Measurements from ENCODE around the gene RPL14. TPM values are rescaled to one million over a fixed set of nuclear protein-coding genes. Genes with fewer than 3 reads are reported as not detected.
A peak's percentile ranks its signal among the peaks of the same experiment; 100 is the strongest.

Gene RPL14
- total and polyA plus RNA-seq, 10 of the 15 experiments (the other 5 are each of a cell fraction or from before 2014, with no cell fraction given) = 530 to 3,008 (median 1,136) TPM

- no peaks in the 10 kb centered on the region for H3K9me3 ChIP-seq (replicated peaks; ENCODE audit: control insufficient read depth, insufficient read depth, low read length)
- POLR2A ChIA-PET = interaction anchor here (0.9 kb wide), 1 partner anchor 59 kb away, joined by 3 read pairs; no protein-coding TSS in a partner anchor
- intact Hi-C loops (cut with micrococcal nuclease; ENCODE audit: unreplicated experiment) (no loop called here), in situ Hi-C loops (cut with MboI) (no loop called here)
- RAD21 ChIA-PET (ENCODE audit: unreplicated experiment) = no interaction called here
- SMC1A ChIA-PET (ENCODE audit: uncharacterized antibody, unreplicated experiment) = no interaction called here
- H3K4me2 ChIP-seq (ENCODE audit: control insufficient read depth, insufficient read depth) = no peak overlapping the region
- no peaks in the 10 kb centered on the region for H3K27me3 ChIP-seq (replicated peaks in 1 of 2; ENCODE audit: control insufficient read depth in 2 of 2, insufficient read depth in 2 of 2, low read length in 1 of 2)
- H3K4me3 ChIP-seq = no peak overlapping the region
- H4K20me1 ChIP-seq (ENCODE audit: control insufficient read depth, insufficient read depth) = no peaks in the 10 kb centered on the region
- no peak overlapping the region for H3K9ac ChIP-seq (ENCODE audit: control insufficient read depth, insufficient read depth, low read length)
- no peak overlapping the region for H3K27ac ChIP-seq (ENCODE audit: control insufficient read depth, insufficient read depth)
- BruUV-seq (replicated peaks) = no TSS peak
- CTCF ChIA-PET = no interaction called here
- ATAC-seq (peak; percentile 40; the same call in 1 of the 3 replicates), FAIRE-seq (no peak), DNase-seq (ENCODE audit: low read depth, low spot score) (no peak)
- H3K4me1 ChIP-seq (ENCODE audit: control insufficient read depth, insufficient read depth, low read length) = no peaks in the 10 kb centered on the region
- WGBS (ENCODE audit: insufficient coverage, insufficient replicate concordance, low lambda C conversion rate, missing lambda C conversion rate) = 100% methylated on average over 1 of the region's 1 CpG
- no peaks in the 10 kb centered on the region for H3K79me2 ChIP-seq (ENCODE audit: control insufficient read depth, insufficient read depth, low read length)
- TF ChIP-seq ZBTB4 (CRISPR knock-in tag; IDR thresholded peaks at IDR 0.05) (no peak), NFYB (IDR thresholded peaks at IDR 0.05; ENCODE audit: insufficient read depth, low read depth, low read length) (no peak), NFYA (IDR thresholded peaks at IDR 0.05; ENCODE audit: borderline replicate concordance, low read depth, low read length) (no peak), STAT1 (conservative IDR thresholded peaks at IDR 0.05) (no peak), EP300 (IDR thresholded peaks at IDR 0.05; ENCODE audit: borderline replicate concordance in 1 of 2, control insufficient read depth in 1 of 2, low read depth in 2 of 2, low read length in 2 of 2) (no peak), KDM1A (IDR thresholded peaks at IDR 0.05; ENCODE audit: borderline replicate concordance) (no peak), RBBP5 (conservative IDR thresholded peaks at IDR 0.05) (no peak)
- H2AFZ ChIP-seq (ENCODE audit: control insufficient read depth, low read depth, low read length) = no peak overlapping the region
- H3K36me3 ChIP-seq (ENCODE audit: control insufficient read depth in 2 of 2, insufficient read depth in 2 of 2, low read length in 1 of 2) = no peaks in the 10 kb centered on the region
Observed at GRCh38 chr3:40511031-40511718, 54.0 kb downstream of the RPL14 start.

Data from GM12878 (cell line).